ENCODE data around the gene ZBTB5. TPM values are rescaled to one million over a fixed set of nuclear protein-coding genes. Genes with fewer than 3 reads are reported as not detected.

The ZBTB5 gene
- total RNA-seq, 1 experiment from 2014 or later, result 16.7 TPM

DNA sequence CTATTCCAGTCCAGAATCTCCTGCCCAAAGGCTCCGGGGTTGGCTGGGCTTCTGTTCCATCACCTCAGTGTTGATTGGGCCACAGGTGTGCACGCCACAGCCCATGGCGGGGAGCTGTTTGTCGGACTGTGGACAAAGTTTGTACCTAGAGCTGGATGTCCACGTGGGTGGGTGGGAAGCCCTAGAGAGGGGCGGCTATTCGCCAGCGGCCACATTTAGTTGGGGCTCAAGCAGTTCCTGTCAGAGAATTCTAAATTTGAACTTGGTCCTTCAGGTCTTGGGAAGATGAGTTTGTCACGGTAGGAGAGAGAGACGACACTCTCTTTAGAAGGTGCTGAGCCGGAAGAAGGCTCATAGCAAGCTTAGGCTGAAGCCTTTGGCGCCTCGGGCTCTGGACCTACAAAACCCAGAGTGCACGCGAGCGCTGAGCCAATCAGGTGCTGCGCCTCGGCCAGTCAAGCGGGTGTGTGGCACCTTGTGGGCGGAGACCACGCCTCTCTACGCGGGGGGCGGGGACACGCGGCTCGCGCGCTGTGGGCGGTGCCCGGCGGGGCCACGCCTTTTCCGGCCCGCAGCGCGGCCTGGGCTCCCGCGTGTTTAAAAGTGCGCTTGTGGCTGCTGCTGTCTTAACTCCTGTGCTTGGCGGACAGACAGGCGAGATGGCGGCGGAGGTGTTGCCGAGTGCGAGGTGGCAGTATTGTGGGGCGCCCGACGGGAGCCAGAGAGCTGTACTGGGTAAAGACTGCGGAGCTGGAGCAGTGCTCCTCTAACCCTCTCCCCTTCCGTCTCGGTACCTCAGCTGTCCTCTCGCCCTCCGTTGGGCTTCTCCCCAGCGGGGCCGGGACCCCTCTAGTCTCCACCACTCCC is 20.4 kb upstream of the ZBTB5 start, which contains the start of gene POLR1E:
TSS of gene POLR1E (plus strand) at position 560 of the 867 bp plus-strand sequence. CDS start at position 660, 100 bp downstream.
- Mint-ChIP-seq H3K27ac (peak within 1 kb of the TSS; percentile 94), H3K4me3 (peak within 1 kb of the TSS; percentile 93), H3K9me3 (no peaks in the 10 kb centered on the region), H3K4me1 (peaks cover 25% of the 10 kb centered on the region), H3K36me3 (peaks cover 16% of the 10 kb centered on the region), H3K27me3 (ENCODE audit: low read depth) (no peaks in the 10 kb centered on the region)
- DNase-seq (ENCODE audit: low spot score), result peak; percentile 96
- peak; percentile 96 for ATAC-seq
- ChIA-PET CTCF (interaction anchor here (0.9 to 1.5 kb wide), 6 partner anchors 20 to 108 kb away, joined by 3 to 6 read pairs (median 4); partner anchors contain the start of gene TOMM5), POLR2A (interaction anchor here (0.6 to 1.4 kb wide), 4 partner anchors 9 to 140 kb away, joined by 3 to 7 read pairs (median 3); partner anchors contain the start of gene ZBTB5)
- no peak for TF ChIP-seq E2F4 (CRISPR knock-in tag; IDR thresholded peaks at IDR 0.05; ENCODE audit: borderline replicate concordance, low read depth)
- no peak for TF ChIP-seq JUN (CRISPR knock-in tag; IDR thresholded peaks at IDR 0.05)
- TF ChIP-seq GABPB1 (CRISPR knock-in tag; IDR thresholded peaks at IDR 0.05), result no peak
- TF ChIP-seq, protein P1, sequence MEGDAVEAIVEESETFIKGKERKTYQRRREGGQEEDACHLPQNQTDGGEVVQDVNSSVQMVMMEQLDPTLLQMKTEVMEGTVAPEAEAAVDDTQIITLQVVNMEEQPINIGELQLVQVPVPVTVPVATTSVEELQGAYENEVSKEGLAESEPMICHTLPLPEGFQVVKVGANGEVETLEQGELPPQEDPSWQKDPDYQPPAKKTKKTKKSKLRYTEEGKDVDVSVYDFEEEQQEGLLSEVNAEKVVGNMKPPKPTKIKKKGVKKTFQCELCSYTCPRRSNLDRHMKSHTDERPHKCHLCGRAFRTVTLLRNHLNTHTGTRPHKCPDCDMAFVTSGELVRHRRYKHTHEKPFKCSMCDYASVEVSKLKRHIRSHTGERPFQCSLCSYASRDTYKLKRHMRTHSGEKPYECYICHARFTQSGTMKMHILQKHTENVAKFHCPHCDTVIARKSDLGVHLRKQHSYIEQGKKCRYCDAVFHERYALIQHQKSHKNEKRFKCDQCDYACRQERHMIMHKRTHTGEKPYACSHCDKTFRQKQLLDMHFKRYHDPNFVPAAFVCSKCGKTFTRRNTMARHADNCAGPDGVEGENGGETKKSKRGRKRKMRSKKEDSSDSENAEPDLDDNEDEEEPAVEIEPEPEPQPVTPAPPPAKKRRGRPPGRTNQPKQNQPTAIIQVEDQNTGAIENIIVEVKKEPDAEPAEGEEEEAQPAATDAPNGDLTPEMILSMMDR (IDR thresholded peaks at IDR 0.05), result no peak
- peak; percentile 100 for TF ChIP-seq SP1 (CRISPR knock-in tag; conservative IDR thresholded peaks at IDR 0.05)
- TF ChIP-seq, protein P2, sequence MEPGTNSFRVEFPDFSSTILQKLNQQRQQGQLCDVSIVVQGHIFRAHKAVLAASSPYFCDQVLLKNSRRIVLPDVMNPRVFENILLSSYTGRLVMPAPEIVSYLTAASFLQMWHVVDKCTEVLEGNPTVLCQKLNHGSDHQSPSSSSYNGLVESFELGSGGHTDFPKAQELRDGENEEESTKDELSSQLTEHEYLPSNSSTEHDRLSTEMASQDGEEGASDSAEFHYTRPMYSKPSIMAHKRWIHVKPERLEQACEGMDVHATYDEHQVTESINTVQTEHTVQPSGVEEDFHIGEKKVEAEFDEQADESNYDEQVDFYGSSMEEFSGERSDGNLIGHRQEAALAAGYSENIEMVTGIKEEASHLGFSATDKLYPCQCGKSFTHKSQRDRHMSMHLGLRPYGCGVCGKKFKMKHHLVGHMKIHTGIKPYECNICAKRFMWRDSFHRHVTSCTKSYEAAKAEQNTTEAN (CRISPR knock-in tag; IDR thresholded peaks at IDR 0.05), result no peak
- 0 out of 2 replicates have a peak, but pooled peaks have one; percentile 13 for TF ChIP-seq MYBL2 (CRISPR knock-in tag; IDR thresholded peaks at IDR 0.05)
- 0 out of 2 replicates have a peak, but pooled peaks have one; percentile 9 for TF ChIP-seq ZBTB21 (CRISPR knock-in tag; IDR thresholded peaks at IDR 0.05; ENCODE audit: borderline replicate concordance)
- TF ChIP-seq, protein P3, sequence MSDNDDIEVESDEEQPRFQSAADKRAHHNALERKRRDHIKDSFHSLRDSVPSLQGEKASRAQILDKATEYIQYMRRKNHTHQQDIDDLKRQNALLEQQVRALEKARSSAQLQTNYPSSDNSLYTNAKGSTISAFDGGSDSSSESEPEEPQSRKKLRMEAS (CRISPR knock-in tag; IDR thresholded peaks at IDR 0.05), result peak; percentile 91
- no peak for TF ChIP-seq ATF3 (CRISPR knock-in tag; conservative IDR thresholded peaks at IDR 0.05)
- peak; percentile 68 for TF ChIP-seq NFYB (CRISPR knock-in tag; conservative IDR thresholded peaks at IDR 0.05; ENCODE audit: low read depth)
- TF ChIP-seq HMGA2 (CRISPR knock-in tag; IDR thresholded peaks at IDR 0.05), result no peak
- TF ChIP-seq E2F5 (CRISPR knock-in tag; IDR thresholded peaks at IDR 0.05), result peak; percentile 91
- no peak for TF ChIP-seq SMAD4 (CRISPR knock-in tag; IDR thresholded peaks at IDR 0.05)
- TF ChIP-seq, protein P4, sequence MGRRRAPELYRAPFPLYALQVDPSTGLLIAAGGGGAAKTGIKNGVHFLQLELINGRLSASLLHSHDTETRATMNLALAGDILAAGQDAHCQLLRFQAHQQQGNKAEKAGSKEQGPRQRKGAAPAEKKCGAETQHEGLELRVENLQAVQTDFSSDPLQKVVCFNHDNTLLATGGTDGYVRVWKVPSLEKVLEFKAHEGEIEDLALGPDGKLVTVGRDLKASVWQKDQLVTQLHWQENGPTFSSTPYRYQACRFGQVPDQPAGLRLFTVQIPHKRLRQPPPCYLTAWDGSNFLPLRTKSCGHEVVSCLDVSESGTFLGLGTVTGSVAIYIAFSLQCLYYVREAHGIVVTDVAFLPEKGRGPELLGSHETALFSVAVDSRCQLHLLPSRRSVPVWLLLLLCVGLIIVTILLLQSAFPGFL (CRISPR knock-in tag; IDR thresholded peaks at IDR 0.05; ENCODE audit: borderline replicate concordance), result no peak
- TF ChIP-seq, protein P5, sequence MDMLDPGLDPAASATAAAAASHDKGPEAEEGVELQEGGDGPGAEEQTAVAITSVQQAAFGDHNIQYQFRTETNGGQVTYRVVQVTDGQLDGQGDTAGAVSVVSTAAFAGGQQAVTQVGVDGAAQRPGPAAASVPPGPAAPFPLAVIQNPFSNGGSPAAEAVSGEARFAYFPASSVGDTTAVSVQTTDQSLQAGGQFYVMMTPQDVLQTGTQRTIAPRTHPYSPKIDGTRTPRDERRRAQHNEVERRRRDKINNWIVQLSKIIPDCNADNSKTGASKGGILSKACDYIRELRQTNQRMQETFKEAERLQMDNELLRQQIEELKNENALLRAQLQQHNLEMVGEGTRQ (CRISPR knock-in tag; IDR thresholded peaks at IDR 0.05), result peak; percentile 84
- TF ChIP-seq, protein P6, sequence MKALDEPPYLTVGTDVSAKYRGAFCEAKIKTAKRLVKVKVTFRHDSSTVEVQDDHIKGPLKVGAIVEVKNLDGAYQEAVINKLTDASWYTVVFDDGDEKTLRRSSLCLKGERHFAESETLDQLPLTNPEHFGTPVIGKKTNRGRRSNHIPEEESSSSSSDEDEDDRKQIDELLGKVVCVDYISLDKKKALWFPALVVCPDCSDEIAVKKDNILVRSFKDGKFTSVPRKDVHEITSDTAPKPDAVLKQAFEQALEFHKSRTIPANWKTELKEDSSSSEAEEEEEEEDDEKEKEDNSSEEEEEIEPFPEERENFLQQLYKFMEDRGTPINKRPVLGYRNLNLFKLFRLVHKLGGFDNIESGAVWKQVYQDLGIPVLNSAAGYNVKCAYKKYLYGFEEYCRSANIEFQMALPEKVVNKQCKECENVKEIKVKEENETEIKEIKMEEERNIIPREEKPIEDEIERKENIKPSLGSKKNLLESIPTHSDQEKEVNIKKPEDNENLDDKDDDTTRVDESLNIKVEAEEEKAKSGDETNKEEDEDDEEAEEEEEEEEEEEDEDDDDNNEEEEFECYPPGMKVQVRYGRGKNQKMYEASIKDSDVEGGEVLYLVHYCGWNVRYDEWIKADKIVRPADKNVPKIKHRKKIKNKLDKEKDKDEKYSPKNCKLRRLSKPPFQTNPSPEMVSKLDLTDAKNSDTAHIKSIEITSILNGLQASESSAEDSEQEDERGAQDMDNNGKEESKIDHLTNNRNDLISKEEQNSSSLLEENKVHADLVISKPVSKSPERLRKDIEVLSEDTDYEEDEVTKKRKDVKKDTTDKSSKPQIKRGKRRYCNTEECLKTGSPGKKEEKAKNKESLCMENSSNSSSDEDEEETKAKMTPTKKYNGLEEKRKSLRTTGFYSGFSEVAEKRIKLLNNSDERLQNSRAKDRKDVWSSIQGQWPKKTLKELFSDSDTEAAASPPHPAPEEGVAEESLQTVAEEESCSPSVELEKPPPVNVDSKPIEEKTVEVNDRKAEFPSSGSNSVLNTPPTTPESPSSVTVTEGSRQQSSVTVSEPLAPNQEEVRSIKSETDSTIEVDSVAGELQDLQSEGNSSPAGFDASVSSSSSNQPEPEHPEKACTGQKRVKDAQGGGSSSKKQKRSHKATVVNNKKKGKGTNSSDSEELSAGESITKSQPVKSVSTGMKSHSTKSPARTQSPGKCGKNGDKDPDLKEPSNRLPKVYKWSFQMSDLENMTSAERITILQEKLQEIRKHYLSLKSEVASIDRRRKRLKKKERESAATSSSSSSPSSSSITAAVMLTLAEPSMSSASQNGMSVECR (CRISPR knock-in tag; IDR thresholded peaks at IDR 0.05; ENCODE audit: borderline replicate concordance), result peak; percentile 48
- TF ChIP-seq, protein P7, sequence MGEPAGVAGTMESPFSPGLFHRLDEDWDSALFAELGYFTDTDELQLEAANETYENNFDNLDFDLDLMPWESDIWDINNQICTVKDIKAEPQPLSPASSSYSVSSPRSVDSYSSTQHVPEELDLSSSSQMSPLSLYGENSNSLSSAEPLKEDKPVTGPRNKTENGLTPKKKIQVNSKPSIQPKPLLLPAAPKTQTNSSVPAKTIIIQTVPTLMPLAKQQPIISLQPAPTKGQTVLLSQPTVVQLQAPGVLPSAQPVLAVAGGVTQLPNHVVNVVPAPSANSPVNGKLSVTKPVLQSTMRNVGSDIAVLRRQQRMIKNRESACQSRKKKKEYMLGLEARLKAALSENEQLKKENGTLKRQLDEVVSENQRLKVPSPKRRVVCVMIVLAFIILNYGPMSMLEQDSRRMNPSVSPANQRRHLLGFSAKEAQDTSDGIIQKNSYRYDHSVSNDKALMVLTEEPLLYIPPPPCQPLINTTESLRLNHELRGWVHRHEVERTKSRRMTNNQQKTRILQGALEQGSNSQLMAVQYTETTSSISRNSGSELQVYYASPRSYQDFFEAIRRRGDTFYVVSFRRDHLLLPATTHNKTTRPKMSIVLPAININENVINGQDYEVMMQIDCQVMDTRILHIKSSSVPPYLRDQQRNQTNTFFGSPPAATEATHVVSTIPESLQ (CRISPR knock-in tag; IDR thresholded peaks at IDR 0.05), result no peak
- TF ChIP-seq ZNF232 (CRISPR knock-in tag; IDR thresholded peaks at IDR 0.05), result no peak
- TF ChIP-seq SOX15 (CRISPR knock-in tag; IDR thresholded peaks at IDR 0.05), result no peak
- TF ChIP-seq CREM (CRISPR knock-in tag; IDR thresholded peaks at IDR 0.05), result peak; percentile 71; the same call in 1 of the 2 replicates
